Spinal cord (tissue), 10 donors: Measurements from ENCODE around the gene CPAMD8. TPM values are rescaled to one million over a fixed set of nuclear protein-coding genes. Genes with fewer than 3 reads are reported as not detected.

Experiments used
- DNase-seq, 6 donors: peaks; one replicate each; pipeline versions ENCODE4 v3.0.0 to v3.0.0-alpha.2; 2013 to 2015; ENCODE audit warnings: low spot score in 6 of 6, low read depth in 4 of 6
- H3K27ac ChIP-seq: one replicate; pipeline ENCODE4 v1.5.1; 2013; ENCODE audit warnings: low read depth, low read length, control low read depth
- H3K27me3 ChIP-seq: one replicate; pipeline ENCODE4 v1.6.1; 2013; ENCODE audit warnings: low read length; ENCODE audit not compliant: control insufficient read depth, insufficient read depth
- H3K36me3 ChIP-seq: one replicate; pipeline ENCODE4 v1.6.1; 2013; ENCODE audit warnings: low read length; ENCODE audit not compliant: control insufficient read depth, insufficient read depth
- H3K4me1 ChIP-seq: one replicate; pipeline ENCODE4 v1.6.1; 2013; ENCODE audit warnings: low read length; ENCODE audit not compliant: control insufficient read depth, insufficient read depth
- H3K4me3 ChIP-seq: one replicate; pipeline ENCODE4 v1.5.1; 2013; ENCODE audit warnings: low read depth, low read length, control low read depth
- H3K9me3 ChIP-seq: one replicate; pipeline ENCODE4 v1.6.1; 2013; ENCODE audit warnings: low read length; ENCODE audit not compliant: control insufficient read depth, insufficient read depth
- WGBS: methylation state at CpG from one replicate; pipeline ENCODE4 v1.1.5; 2013; ENCODE audit warnings: missing lambda C conversion rate; ENCODE audit not compliant: insufficient coverage; 5-methylcytosine and 5-hydroxymethylcytosine counted together
- polyA plus RNA-seq, 2 donors: library from polyadenylated mRNA; unstranded; fragments of 120-200 nt; gene quantifications; one replicate each; pipeline ENCODE4 v1.2.1, GENCODE V29; 2013; ENCODE audit not compliant: insufficient read length in 2 of 2
- total RNA-seq, 2 donors: library from RNA; depleted of rRNA in 1 of 2; stranded (reverse); fragments of 120-200 nt in 1 of 2; fragments of >200 nt in 1 of 2; gene quantifications; one replicate each; pipeline versions ENCODE4 v1.2.3 to v1.2.4, GENCODE V29; 2013 to 2014
- donor health status: healthy.

Gene CPAMD8
- total and polyA plus RNA-seq, 4 donors: 9.7 to 117 (median 38.9) TPM

- WGBS: no CpG with 5 or more reads among the region's 30 CpGs
Observed at GRCh38 chr19:16895467-16896145, 131.0 kb downstream of the CPAMD8 start.

GRCh38 chr19:16894080-16894479 is 132.5 kb downstream of the CPAMD8 start:
- DNase-seq: no peak
- H3K4me3 ChIP-seq: no peak overlapping the region
- H3K4me1 ChIP-seq: peaks cover 18% of the 10 kb centered on the region
- H3K36me3 ChIP-seq: peaks cover 11% of the 10 kb centered on the region
- H3K27ac ChIP-seq: no peak overlapping the region
- 68% methylated on average over 6 of the region's 7 CpGs for WGBS
- H3K27me3 ChIP-seq: peaks cover 10% of the 10 kb centered on the region
- no peaks in the 10 kb centered on the region for H3K9me3 ChIP-seq

More at GRCh38 chr19:16895467-16896145, 131.0 kb downstream of the CPAMD8 start:
- peak in 2 of 6 donors; percentile 39 to 56 for DNase-seq
- Histone ChIP-seq H3K4me3 (no peak overlapping the region), H3K27ac (no peak overlapping the region), H3K4me1 (peaks cover 17% of the 10 kb centered on the region), H3K27me3 (peaks cover 10% of the 10 kb centered on the region), H3K36me3 (peaks cover 9% of the 10 kb centered on the region), H3K9me3 (no peaks in the 10 kb centered on the region)

DNA sequence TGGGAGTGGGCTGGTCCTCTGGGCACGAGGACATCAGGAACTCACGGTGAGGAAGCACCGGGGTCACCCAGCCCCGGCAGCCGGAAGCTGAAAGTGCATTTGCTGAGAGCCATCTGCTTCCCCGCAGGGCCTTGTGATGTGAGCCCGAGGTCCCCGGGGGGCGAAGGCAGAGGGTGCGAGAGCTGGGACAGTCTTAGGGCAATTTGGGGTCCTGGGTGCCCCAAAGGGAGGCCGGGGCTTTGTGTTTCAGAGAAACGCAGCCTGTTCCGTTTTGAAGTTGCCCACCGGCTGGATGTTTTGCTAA is 133.0 kb downstream of the CPAMD8 start:
- peaks cover 11% of the 10 kb centered on the region for H3K36me3 ChIP-seq
- 69% methylated on average over 14 of the region's 14 CpGs for WGBS
- H3K4me1 ChIP-seq: peaks cover 22% of the 10 kb centered on the region
- no peaks in the 10 kb centered on the region for H3K9me3 ChIP-seq
- no peak overlapping the region for H3K4me3 ChIP-seq
- H3K27me3 ChIP-seq: peaks cover 10% of the 10 kb centered on the region
- no peak for DNase-seq
- no peak overlapping the region for H3K27ac ChIP-seq

GRCh38 chr19:16892868-16893685 is 133.5 kb downstream of the CPAMD8 start:
- Histone ChIP-seq H3K9me3 (no peaks in the 10 kb centered on the region), H3K4me3 (no peak overlapping the region), H3K4me1 (peaks cover 23% of the 10 kb centered on the region), H3K36me3 (peaks cover 11% of the 10 kb centered on the region), H3K27ac (no peak overlapping the region), H3K27me3 (peaks cover 10% of the 10 kb centered on the region)
- DNase-seq: no peak
- 90% methylated on average over 10 of the region's 19 CpGs for WGBS

DNA sequence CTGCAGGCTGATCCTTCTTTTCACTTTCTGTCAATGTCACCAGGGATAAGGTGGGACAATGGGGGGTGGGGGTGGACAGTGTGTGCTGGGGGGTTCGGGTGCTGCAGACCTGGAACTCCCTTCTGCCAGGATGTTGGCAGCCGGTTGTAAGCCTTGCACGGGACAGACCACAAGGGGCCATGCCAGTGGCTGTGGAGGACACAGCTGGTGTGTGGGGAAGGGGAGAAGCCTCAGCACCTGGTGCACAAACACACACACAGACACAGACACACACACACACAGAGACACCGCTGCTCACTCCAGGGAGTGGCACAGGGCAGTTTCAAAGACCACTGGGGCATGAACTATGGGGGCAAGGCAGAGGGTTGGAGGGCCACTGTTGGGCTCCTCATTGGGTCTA is 134.2 kb downstream of the CPAMD8 start:
- peaks cover 10% of the 10 kb centered on the region for H3K27me3 ChIP-seq
- no CpG with 5 or more reads among the region's 4 CpGs for WGBS
- DNase-seq: no peak
- peaks cover 23% of the 10 kb centered on the region for H3K4me1 ChIP-seq
- peaks cover 11% of the 10 kb centered on the region for H3K36me3 ChIP-seq
- H3K4me3 ChIP-seq: no peak overlapping the region
- no peaks in the 10 kb centered on the region for H3K9me3 ChIP-seq
- no peak overlapping the region for H3K27ac ChIP-seq

DNA sequence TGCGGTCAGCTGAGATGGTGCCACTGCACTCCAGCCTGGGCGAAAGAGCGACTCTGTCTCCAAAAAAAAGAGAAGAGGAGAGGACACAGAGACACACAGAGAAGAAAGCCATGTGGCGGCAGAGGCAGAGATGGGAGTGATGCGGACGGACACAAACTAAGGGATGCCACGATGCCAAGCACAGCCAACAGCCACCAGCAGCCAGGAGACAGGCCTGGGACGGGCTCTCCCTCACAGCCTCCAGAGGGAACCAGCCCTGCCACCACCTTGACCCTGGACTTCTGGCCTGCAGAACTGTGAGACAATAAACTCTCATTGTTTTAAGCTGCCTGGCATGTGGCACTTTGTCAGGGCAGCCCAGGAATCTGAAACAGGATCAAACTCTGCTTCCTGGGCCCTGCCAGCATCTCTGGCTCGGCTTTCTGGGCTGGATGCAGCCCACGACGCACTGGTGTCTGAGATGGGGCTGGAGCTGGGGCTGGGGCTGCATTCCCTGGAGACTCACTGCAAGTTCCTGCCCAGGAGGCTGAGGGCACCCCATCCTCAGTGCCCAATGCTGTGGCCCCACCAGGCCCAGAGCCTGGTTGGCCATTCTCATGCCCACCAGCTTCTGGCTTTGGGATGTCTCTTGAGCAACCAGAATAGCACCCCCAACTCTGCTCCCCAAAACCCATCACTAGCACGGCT is 134.8 kb downstream of the CPAMD8 start:
- H3K27me3 ChIP-seq: peaks cover 10% of the 10 kb centered on the region
- peaks cover 11% of the 10 kb centered on the region for H3K36me3 ChIP-seq
- H3K27ac ChIP-seq: no peak overlapping the region
- peaks cover 26% of the 10 kb centered on the region for H3K4me1 ChIP-seq
- H3K4me3 ChIP-seq: no peak overlapping the region
- 90% methylated on average over 11 of the region's 12 CpGs for WGBS
- H3K9me3 ChIP-seq: no peaks in the 10 kb centered on the region
- DNase-seq: no peak

DNA sequence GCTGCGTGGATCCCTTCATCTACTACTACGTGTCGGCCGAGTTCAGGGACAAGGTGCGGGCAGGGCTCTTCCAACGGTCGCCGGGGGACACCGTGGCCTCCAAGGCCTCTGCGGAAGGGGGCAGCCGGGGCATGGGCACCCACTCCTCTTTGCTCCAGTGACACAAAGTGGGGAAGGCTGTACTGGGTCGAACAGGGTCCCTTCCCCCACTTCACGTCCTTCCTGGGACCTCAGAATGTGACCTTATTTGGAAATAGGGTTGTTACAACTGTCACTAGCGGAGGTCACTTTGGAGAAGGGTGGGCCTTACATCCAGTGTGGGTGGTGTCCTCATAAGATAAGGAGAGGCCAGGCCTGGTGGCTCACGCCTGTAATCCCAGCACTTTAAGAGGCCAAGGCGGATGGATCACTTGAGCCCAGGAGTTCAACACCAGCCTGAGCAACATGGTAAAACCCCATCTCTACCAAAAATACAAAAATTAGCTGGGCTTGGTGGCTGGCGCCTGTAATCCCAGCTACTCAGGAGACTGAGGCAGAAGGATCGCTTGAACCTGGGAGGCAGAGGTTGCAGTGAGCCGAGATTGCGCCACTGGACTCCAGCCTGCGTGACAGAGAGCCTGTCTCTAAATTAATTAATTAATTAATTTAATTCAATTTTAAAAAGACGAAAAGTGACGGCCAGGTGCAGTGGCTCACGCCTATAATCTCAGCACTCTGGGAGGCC is 136.0 kb downstream of the CPAMD8 start:
- H3K27ac ChIP-seq: no peak overlapping the region
- no peaks in the 10 kb centered on the region for H3K9me3 ChIP-seq
- peaks cover 11% of the 10 kb centered on the region for H3K36me3 ChIP-seq
- peaks cover 2% of the 10 kb centered on the region for H3K27me3 ChIP-seq
- 100% methylated on average over 6 of the region's 24 CpGs for WGBS
- DNase-seq: no peak
- H3K4me3 ChIP-seq: no peak overlapping the region
- peaks cover 17% of the 10 kb centered on the region for H3K4me1 ChIP-seq

DNA sequence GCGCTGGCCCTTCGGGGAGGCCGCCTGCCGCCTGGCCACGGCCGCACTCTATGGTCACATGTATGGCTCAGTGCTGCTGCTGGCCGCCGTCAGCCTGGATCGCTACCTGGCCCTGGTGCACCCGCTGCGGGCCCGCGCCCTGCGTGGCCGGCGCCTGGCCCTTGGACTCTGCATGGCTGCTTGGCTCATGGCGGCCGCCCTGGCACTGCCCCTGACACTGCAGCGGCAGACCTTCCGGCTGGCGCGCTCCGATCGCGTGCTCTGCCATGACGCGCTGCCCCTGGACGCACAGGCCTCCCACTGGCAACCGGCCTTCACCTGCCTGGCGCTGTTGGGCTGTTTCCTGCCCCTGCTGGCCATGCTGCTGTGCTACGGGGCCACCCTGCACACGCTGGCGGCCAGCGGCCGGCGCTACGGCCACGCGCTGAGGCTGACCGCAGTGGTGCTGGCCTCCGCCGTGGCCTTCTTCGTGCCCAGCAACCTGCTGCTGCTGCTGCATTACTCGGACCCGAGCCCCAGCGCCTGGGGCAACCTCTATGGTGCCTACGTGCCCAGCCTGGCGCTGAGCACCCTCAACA is 136.6 kb downstream of the CPAMD8 start:
- no peak for DNase-seq
- H3K4me3 ChIP-seq: no peak overlapping the region
- H3K9me3 ChIP-seq: no peaks in the 10 kb centered on the region
- peaks cover 16% of the 10 kb centered on the region for H3K4me1 ChIP-seq
- H3K27ac ChIP-seq: no peak overlapping the region
- H3K27me3 ChIP-seq: no peaks in the 10 kb centered on the region
- 95% methylated on average over 48 of the region's 48 CpGs for WGBS
- peaks cover 11% of the 10 kb centered on the region for H3K36me3 ChIP-seq

DNA sequence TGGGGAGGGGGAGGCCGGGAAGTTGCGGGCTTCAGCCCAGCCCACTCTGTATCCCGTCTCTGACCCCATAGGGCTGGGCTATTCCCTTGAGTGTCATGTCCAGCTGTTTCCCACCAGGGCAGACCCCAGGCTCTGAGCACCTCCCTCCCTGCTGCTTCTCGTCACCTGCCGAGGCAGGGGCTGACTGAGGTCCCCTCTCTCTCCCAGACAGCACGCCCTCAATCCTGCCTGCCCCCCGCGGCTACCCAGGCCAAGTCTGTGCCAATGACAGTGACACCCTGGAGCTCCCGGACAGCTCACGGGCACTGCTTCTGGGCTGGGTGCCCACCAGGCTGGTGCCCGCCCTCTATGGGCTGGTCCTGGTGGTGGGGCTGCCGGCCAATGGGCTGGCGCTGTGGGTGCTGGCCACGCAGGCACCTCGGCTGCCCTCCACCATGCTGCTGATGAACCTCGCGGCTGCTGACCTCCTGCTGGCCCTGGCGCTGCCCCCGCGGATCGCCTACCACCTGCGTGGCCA is 137.2 kb downstream of the CPAMD8 start:
- DNase-seq: no peak
- peaks cover 14% of the 10 kb centered on the region for H3K4me1 ChIP-seq
- H3K4me3 ChIP-seq: no peak overlapping the region
- H3K27ac ChIP-seq: no peak overlapping the region
- no peaks in the 10 kb centered on the region for H3K27me3 ChIP-seq
- no peaks in the 10 kb centered on the region for H3K9me3 ChIP-seq
- H3K36me3 ChIP-seq: peaks cover 11% of the 10 kb centered on the region
- 77% methylated on average over 22 of the region's 22 CpGs for WGBS
